BJ (cell line): ENCODE results near the gene SUPT4H1. TPM values are rescaled to one million over a fixed set of nuclear protein-coding genes. Genes with fewer than 3 reads are reported as not detected.

Experiments used
- CTCF ChIA-PET: fragments of 350-600 bp; formaldehyde crosslinking; extraction: SDS; loops from one replicate; lab custom pipeline; 2021; ENCODE audit warnings: antibody characterized with exemption, inconsistent platforms; lab: Yijun Ruan, JAX
- POLR2A ChIA-PET: fragments of 300-600 bp; sonication (Branson Sonifier 250); formaldehyde crosslinking; extraction: SDS; loops from one replicate; lab custom pipeline; 2021; ENCODE audit warnings: antibody characterized with exemption; lab: Charles Lee
- DNase-seq: peaks from one replicate; pipeline ENCODE4 v3.0.0-alpha.2; 2011; ENCODE audit warnings: low read depth
- H3K27me3 ChIP-seq: 2 replicates; pipeline ENCODE4 v1.6.0; 2011; ENCODE audit warnings: low read length; ENCODE audit not compliant: control insufficient read depth, insufficient read depth
- H3K36me3 ChIP-seq: 2 replicates; pipeline ENCODE4 v1.5.1; 2011; ENCODE audit warnings: low read length; ENCODE audit not compliant: control insufficient read depth, insufficient read depth
- H3K4me3 ChIP-seq: 2 replicates; pipeline ENCODE4 v1.5.1; 2011; ENCODE audit warnings: low read depth, mild to moderate bottlenecking, control low read depth, low read length
- polyA plus RNA-seq: library from polyadenylated mRNA; depleted of rRNA; stranded (reverse); fragments of >200 nt; gene quantifications from 2 replicates; pipeline ENCODE4 v1.2.3, GENCODE V29; 2011
- TF ChIP-seq, protein P1 (sequence below): IDR thresholded peaks from 2 replicates; pipeline ENCODE4 v1.5.1; 2011; ENCODE audit warnings: low read depth, mild to moderate bottlenecking, control low read depth, inconsistent platforms, low read length, moderate library complexity; ENCODE audit not compliant: insufficient read depth

SUPT4H1 gene
- polyA plus RNA-seq, 1 experiment = 145 TPM

DNA sequence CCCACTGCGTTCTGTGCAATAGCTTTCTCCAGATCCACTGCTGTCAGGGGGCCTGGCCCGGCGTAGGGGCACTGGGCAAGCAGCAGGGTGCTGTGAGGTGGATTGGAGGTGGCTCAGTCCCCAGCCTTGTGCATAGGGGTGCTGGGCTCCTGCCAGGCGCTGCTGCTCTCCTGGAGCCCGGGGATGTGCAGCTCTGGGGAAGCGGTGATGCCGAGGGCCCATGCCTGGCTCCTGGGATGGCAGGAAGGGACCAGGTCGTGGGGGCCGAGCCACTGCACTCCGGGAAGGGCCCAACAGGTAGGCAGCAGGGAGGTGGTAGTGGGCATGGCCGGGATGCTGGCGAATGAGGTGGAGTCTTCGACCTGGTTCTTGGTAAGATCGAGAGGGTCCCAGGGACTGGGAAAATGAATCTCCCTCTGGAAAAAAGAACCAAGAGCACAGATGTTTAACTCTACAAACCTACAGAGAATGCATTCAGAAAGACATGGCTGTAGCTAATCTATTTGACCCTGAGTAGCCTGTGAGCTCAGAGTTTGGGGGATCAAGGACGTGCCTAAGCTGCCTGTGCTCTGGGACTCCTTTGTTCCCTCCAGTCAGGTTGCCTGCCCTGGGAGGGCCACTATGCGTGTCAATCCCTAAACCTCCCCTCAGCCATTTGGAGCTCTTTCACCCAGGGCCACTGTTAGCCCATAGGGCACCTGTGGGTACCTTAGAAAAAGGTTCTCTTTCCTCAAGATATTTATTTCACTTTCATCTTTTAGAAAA, 6.6 kb upstream of the SUPT4H1 start:
- no peak for DNase-seq
- H3K27me3 ChIP-seq = peaks cover 5% of the 10 kb centered on the region
- ChIA-PET CTCF (no interaction called here), POLR2A (no interaction called here)
- H3K4me3 ChIP-seq = no peak overlapping the region
- TF ChIP-seq, protein P1, sequence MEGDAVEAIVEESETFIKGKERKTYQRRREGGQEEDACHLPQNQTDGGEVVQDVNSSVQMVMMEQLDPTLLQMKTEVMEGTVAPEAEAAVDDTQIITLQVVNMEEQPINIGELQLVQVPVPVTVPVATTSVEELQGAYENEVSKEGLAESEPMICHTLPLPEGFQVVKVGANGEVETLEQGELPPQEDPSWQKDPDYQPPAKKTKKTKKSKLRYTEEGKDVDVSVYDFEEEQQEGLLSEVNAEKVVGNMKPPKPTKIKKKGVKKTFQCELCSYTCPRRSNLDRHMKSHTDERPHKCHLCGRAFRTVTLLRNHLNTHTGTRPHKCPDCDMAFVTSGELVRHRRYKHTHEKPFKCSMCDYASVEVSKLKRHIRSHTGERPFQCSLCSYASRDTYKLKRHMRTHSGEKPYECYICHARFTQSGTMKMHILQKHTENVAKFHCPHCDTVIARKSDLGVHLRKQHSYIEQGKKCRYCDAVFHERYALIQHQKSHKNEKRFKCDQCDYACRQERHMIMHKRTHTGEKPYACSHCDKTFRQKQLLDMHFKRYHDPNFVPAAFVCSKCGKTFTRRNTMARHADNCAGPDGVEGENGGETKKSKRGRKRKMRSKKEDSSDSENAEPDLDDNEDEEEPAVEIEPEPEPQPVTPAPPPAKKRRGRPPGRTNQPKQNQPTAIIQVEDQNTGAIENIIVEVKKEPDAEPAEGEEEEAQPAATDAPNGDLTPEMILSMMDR = no peak
- no peaks in the 10 kb centered on the region for H3K36me3 ChIP-seq

DNA sequence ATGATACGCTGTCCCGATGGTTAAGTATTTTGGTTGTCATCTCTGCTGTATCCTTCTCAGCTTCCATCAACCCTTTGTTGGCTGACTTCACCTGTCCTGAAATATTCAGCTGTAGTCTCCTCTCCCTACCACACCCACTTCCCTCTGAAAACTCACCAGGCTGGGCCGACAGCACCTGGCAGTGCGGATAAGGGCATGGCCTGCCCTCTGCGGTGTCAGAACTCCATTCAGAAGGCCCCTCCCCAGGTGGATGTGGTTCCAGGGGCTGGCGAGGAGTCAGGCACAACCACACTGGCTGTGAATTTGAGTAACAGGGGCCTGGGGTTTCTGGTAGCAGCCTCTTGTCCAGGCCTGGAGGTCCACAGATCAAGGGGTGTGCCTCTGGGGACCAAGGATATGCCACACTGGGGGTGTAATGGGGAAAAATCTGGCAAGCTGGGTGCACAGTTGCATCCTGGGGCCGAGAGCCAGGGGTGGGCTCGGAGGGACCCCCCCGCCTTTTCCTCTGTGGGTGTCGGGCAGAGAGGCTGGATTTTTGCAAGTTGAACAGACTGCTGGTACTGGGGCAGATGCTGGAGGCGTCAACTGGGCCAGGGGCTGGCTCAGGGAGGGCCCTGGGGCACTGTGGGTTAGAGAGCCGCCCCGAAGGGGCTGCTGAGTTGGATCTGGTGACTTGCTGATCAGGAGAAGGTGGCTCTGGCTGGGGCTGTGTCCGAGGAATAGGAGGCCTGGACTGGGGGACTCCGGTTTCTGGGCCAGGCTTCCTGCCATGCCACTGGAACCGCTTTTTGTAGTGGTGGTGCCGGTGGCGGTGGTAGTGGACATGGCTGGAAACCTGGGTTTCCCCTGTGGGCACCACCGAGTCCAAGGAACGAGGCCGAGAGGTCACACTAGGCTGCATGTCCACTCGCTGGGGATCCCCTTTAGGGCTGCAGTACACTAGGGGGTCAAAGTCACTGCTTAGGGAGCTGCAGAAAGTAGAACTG, 5.6 kb upstream of the SUPT4H1 start:
- H3K36me3 ChIP-seq = no peaks in the 10 kb centered on the region
- TF ChIP-seq, protein P1 = no peak
- DNase-seq = no peak
- no peak overlapping the region for H3K4me3 ChIP-seq
- 0 out of 2 replicates have a peak, but pooled peaks cover 3% of the 10 kb centered on the region for H3K27me3 ChIP-seq
- ChIA-PET CTCF (no interaction called here), POLR2A (no interaction called here)

DNA sequence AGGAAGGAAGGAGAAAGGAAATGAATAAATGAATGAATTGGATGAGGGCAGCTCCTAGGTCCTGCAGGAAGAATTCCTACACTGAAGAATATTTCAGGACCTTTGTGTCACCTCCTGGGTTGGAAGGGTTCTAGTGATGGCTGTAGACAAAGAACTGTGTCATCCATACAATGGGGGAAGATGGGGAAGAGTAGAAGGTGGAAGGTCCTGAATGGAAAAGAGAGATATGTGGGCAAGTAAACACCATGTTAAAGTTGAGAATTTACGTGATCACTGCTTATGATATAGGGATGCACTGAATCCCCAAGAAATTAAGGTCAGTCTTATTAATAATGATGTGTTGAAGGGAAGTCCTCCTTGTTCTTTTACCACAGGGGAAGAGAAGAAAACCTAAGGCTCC, 4.2 kb upstream of the SUPT4H1 start:
- 0 out of 2 replicates have a peak, but pooled peaks cover 1% of the 10 kb centered on the region for H3K27me3 ChIP-seq
- no peak overlapping the region for H3K4me3 ChIP-seq
- CTCF ChIA-PET = no interaction called here
- H3K36me3 ChIP-seq = no peaks in the 10 kb centered on the region
- TF ChIP-seq, protein P1 = no peak
- POLR2A ChIA-PET = no interaction called here
- DNase-seq = no peak

DNA sequence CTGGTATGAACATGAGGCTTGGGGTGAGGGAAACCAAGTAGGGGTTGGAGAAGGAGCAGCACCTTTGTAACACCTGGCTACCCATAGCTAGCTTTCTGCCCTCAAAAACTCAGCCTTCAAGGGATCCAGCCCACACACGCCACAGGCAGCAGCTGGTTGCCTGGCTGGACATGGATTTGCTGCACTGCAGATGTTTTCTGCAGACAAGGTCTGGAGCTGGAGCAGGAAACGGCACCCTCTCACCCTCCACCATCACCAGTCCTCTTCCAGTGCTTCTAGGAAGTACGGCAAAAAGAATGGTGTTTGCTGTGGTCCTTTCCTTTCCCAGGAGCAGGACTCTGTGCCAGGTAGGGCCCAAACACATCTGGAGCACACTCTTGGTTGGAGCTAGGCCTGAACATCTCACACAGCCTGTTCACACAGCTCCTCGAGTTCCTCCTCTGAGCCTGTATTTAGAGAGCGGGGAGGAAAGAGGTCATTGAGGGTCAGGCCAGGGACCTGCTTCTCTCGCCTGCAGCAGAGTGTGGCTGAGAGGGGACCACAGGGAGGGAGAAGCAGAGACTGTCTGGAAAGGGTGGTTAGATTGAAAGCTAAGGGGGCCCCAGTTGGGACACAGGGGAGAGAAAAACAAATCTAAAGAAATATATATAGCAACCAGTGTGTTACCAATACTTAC, 2.7 kb upstream of the SUPT4H1 start:
- CTCF ChIA-PET = interaction anchor here (0.7 to 4.6 kb wide), 3 partner anchors 17 to 93 kb away, joined by 3 to 28 read pairs (median 4); no protein-coding TSS in a partner anchor

More for the DNA sequence above, 2.7 kb upstream of the SUPT4H1 start:
- TF ChIP-seq, protein P1 = no peak
- no peak for DNase-seq
- Histone ChIP-seq H3K27me3 (0 out of 2 replicates have a peak, but pooled peaks cover 1% of the 10 kb centered on the region), H3K4me3 (no peak overlapping the region), H3K36me3 (no peaks in the 10 kb centered on the region; the same call in 1 of the 2 replicates)
- POLR2A ChIA-PET = no interaction called here
